ENCODE measurements around the gene HSPA12A. TPM values are rescaled to one million over a fixed set of nuclear protein-coding genes. Genes with fewer than 3 reads are reported as not detected.

HSPA12A gene
- total RNA-seq, 1 donor from 2014 or later = 22.5 TPM

GRCh38 chr10:116699471-116700150 lies 42.8 kb downstream of the HSPA12A start:
- intact Hi-C loops (cut with micrococcal nuclease) = no loop called here
- ATAC-seq = no peak
- no peak for DNase-seq

DNA sequence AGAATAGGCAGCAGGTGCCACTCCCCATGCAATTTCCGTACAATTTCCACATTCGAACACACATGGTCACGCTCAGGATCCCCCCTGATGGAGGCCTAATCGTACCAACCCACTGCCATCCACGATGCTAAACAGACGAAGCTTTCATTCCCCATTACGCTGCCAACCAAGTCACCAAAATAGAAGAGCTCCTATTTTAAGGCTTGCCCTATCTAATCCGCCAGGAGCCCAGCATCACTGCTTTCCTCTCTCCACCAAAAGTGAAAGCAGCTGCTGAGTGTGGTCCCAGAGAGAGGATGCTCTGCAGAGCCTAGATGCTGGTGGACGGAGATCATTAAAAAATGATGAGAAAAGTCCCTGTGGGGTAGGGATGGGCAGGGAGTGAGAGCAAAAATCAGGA lies 43.3 kb downstream of the HSPA12A start:
- ATAC-seq (peak; percentile 89), DNase-seq (no peak)
- intact Hi-C loops (cut with micrococcal nuclease) = no loop called here

GRCh38 chr10:116698364-116698763 lies 44.0 kb downstream of the HSPA12A start:
- DNase-seq (no peak), ATAC-seq (no peak)
- intact Hi-C loops (cut with micrococcal nuclease) = no loop called here

DNA sequence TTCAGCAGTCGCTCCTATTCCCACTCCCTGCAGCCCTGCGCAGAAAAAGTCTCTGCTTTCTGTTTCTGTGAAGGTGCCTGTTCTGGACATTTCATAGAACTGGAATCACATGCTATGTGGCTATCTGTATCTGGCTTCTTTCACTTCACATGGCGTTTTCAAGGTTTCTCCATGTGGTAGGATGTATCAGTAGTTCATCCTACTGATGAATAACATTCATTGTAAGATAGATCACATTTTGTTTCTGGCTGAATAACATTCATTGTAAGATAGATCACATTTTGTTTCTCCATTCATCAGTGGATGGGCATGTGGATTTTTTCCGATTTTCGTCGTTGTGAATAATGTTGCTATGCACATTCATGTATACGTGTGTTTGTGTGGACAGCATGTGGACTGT lies 44.5 kb downstream of the HSPA12A start:
- intact Hi-C loops (cut with micrococcal nuclease) = no loop called here
- ATAC-seq (no peak), DNase-seq (no peak)

- ATAC-seq (no peak), DNase-seq (no peak)
- intact Hi-C loops (cut with micrococcal nuclease) = no loop called here
These were observed 45.4 kb downstream of the HSPA12A start for GRCh38 chr10:116696919-116697318.

DNA sequence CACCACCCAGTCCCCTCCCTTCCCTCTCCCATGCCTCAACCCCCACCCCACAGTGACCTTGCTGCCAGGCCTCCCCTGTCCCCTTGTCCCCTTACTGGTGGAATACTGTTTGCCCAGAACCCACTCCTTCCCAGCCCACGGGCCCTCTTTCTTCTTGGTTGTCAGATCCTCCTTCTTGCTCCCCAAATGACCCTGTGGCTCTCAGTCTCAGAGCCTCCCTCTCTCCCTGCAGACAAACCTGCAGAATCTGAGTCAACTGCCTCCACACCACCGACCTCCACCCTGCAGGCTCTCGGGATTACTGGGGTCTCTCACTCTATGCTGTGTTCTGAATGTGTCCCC lies 47.5 kb downstream of the HSPA12A start:
- no peak for DNase-seq
- no peak for ATAC-seq
- intact Hi-C loops (cut with micrococcal nuclease) = no loop called here

DNA sequence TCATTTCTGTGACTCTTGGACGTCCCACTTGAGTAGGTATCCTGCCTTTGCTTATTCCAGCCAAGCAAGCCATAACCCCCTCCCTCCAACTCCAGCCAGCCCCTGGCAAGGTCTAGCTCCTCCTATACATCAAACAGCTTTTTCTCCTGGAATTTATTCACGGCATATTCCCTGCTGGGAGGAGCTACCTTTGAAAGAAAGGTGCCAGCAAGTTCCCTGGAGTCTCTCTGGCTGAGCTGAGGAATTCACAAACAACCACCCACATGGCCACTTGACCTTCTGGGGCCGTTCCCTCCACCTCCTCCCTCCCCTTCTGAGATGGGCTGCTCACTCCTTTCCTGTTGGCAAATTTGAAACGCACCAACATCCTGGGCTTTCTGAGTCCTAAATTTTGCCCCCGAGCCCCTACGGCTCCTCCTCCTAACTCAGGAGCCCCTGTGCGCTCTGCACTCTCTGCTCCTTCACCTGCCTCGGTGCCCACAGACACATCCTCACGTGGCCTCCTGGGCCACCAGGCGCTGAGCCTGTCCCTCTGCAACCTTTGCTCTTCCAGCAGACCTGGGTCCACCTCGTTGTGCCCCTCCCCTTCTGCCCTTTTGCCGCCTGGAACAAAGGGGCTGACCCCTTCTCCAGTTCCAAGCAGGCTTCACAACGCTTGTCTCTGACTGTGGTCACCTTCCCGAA lies 48.0 kb downstream of the HSPA12A start:
- intact Hi-C loops (cut with micrococcal nuclease) = no loop called here
- DNase-seq = no peak
- ATAC-seq = no peak

DNA sequence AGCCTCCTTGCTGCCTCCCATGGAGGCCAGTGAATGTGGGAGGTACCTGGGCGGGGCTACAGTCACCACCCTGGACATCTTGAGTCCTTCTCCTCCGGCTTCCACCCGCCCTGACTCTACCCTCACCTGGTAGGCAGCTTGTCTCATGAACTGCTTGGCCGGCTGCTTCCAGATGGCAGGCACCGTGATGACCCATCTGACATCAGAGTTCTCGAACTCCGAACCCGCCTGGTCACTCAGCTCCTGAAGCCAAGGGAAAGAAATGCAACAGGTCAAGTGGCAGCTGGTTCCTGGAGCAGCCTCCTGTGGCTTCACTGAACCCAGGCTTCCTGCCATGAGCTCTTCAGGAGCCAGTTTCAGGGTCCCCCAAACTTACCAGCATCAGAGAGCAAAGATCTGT lies 50.1 kb downstream of the HSPA12A start:
- intact Hi-C loops (cut with micrococcal nuclease) = no loop called here
- DNase-seq = no peak
- ATAC-seq = no peak

GRCh38 chr10:116691635-116692034 lies 50.7 kb downstream of the HSPA12A start:
- DNase-seq (peak; percentile 59), ATAC-seq (peak; percentile 24)
- intact Hi-C loops (cut with micrococcal nuclease) = no loop called here

- DNase-seq = peak; percentile 65
- ATAC-seq = peak; percentile 65
- intact Hi-C loops (cut with micrococcal nuclease) = no loop called here
These were observed 51.7 kb downstream of the HSPA12A start for GRCh38 chr10:116690356-116691322.

GRCh38 chr10:116689744-116690143 lies 52.6 kb downstream of the HSPA12A start:
- ATAC-seq (no peak), DNase-seq (no peak)
- intact Hi-C loops (cut with micrococcal nuclease) = no loop called here

DNA sequence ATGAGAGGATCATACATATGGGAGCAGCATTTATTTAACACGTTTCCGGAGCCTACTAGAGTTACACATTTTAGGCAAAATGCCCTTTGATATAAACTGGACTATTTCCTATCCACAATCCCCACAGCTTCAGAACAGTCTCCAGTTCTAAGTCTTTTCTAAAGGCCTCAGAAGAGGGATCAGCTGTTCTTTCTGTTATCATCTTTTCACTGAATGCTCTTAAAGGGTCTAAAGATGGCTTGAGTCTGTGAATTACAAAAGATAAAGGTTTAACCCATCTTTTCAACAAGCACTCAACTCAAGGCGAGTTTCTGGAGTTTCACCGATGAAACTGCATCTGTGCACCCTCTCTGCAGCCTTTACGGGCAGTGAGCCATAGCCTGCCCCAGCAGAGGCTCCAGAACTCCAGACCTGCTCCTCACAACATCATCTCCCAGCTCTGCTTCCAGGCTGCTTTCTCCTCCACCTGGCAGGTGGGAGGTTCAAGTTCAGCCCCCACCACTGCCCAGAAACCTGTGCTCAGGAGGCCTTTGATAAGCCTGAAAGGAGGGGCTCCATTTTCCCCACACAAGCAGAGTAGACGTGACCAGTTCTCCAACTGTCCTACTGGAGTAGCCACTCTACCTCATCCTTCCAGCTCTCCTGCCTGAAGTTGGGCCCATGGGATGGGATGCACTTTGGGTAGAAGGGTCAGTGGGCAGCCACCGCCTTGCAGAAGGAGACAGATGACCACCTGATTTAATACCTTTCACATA lies 53.4 kb downstream of the HSPA12A start:
- intact Hi-C loops (cut with micrococcal nuclease) = no loop called here
- DNase-seq (no peak), ATAC-seq (no peak)

GRCh38 chr10:116688241-116688711 lies 54.1 kb downstream of the HSPA12A start:
- DNase-seq (peak; percentile 47), ATAC-seq (peak; percentile 84)
- intact Hi-C loops (cut with micrococcal nuclease) = no loop called here

DNA sequence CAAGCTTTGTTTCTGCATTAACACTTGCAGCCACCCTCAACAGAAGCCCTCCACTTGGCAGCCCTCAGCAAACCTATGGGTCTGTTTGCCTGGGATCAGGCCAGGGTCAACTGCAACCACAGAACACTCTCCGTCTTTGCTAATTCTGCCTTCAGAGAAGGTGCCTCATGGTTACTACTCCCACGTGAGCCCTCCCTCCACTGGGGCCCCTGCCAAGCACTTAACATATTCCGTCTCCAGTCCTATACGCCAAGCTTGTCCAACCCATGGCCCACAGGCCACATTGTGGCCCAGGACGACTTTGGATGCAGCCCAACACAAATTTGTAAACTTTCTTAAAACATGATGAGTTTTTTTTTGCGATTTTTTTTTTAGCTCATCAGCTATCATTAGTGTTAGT lies 54.7 kb downstream of the HSPA12A start:
- DNase-seq = peak; percentile 50
- intact Hi-C loops (cut with micrococcal nuclease) = no loop called here
- peak; percentile 50 for ATAC-seq

DNA sequence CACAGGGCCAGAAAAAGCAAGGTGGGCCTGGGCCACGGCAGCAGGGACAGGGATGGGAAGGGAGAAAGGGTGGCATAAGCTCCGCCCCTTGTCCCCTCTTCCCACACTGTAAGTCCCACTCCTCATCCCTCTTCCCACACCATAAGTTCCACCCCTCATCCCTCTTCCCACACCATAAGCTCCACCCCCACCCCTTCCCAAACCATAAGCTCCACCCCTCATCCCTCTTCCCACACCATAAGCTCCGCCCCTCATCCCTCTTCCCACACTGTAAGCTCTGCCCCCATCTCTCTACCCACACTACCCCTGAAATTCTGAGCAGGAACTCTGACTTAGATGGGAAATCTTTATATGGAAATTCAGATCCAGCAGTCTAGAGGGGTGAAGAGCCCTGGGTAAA lies 55.7 kb downstream of the HSPA12A start:
- intact Hi-C loops (cut with micrococcal nuclease) = no loop called here

GRCh38 chr10:116685807-116686206 lies 56.6 kb downstream of the HSPA12A start:
- ATAC-seq = no peak
- intact Hi-C loops (cut with micrococcal nuclease) = no loop called here
- no peak for DNase-seq

More for the DNA sequence above, 55.7 kb downstream of the HSPA12A start:
- no peak for ATAC-seq
- DNase-seq = no peak

- intact Hi-C loops (cut with micrococcal nuclease) = loop anchor here (5.0 kb wide), 1 partner anchor 103 kb away; no protein-coding TSS in a partner anchor
- ATAC-seq (no peak), DNase-seq (no peak)
These were observed 57.6 kb downstream of the HSPA12A start for GRCh38 chr10:116684781-116685180.

DNA sequence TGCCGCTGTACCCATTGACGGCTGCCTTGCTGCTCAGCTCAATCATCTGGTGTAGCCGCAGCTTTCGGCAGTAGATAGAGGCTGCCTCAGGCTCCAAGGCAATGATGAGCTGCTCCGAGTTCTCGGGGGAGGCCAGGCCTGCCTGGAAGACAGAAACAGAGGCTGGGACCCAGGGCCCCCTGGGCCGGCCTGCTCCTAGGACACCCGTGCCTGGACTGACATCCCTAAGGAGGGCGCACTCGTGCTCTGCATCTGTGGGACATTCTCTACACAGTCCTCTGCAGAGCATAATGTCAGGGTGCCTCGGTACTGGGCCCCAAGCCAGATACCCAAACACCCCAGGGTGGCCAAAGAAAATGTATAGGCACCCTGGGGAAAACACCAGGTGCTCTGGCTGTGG lies 58.5 kb downstream of the HSPA12A start:
- intact Hi-C loops (cut with micrococcal nuclease) = loop anchor here (5.0 kb wide), 1 partner anchor 103 kb away; no protein-coding TSS in a partner anchor
- ATAC-seq (no peak), DNase-seq (no peak)

- intact Hi-C loops (cut with micrococcal nuclease) = loop anchor here (5.0 kb wide), 1 partner anchor 104 kb away; no protein-coding TSS in a partner anchor
- DNase-seq (no peak), ATAC-seq (no peak)
These were observed 59.2 kb downstream of the HSPA12A start for GRCh38 chr10:116683166-116683565.

All from left ventricle myocardium superior (tissue), 1 donor.